ENCODE measurements around the gene ZNF512. TPM values are rescaled to one million over a fixed set of nuclear protein-coding genes. Genes with fewer than 3 reads are reported as not detected.

ZNF512 gene
- total and polyA plus RNA-seq, 9 of the 15 experiments (the other 6 are each of a cell fraction or from before 2014, with no cell fraction given) = 24.7 to 101 (median 65.9) TPM

GRCh38 chr2:27582695-27583389 lies at the start of gene ZNF512 (continued):
- TF ChIP-seq KDM1A (IDR thresholded peaks at IDR 0.05) = no peak
- TF ChIP-seq RAD51 (IDR thresholded peaks at IDR 0.05; ENCODE audit: borderline replicate concordance, low read depth) = peak; percentile 99
- peak; percentile 77 for TF ChIP-seq VEZF1 (CRISPR knock-in tag; IDR thresholded peaks at IDR 0.05)
- TF ChIP-seq ERF (CRISPR knock-in tag; IDR thresholded peaks at IDR 0.05) = no peak
- no peak for TF ChIP-seq ZNF77 (CRISPR knock-in tag; IDR thresholded peaks at IDR 0.05)
- 0 out of 4 replicates have a peak, but pooled peaks of 1 of the 2 experiments have one; percentile 7 for TF ChIP-seq TEAD1 (CRISPR knock-in tag; IDR thresholded peaks at IDR 0.05)
- no peak for TF ChIP-seq E2F5 (CRISPR knock-in tag; IDR thresholded peaks at IDR 0.05)
- TF ChIP-seq BRF1 (IDR thresholded peaks at IDR 0.05; ENCODE audit: borderline replicate concordance, extremely low read depth, insufficient read length) = no peak
- TF ChIP-seq ZC3H8 (IDR thresholded peaks at IDR 0.05) = no peak
- no peak for TF ChIP-seq ARID3B (CRISPR knock-in tag; IDR thresholded peaks at IDR 0.05; ENCODE audit: borderline replicate concordance)
- TF ChIP-seq EWSR1 (IDR thresholded peaks at IDR 0.05; ENCODE audit: borderline replicate concordance, low read depth, partially characterized antibody) = no peak
- TF ChIP-seq AFF4 (CRISPR knock-in tag; IDR thresholded peaks at IDR 0.05) = peak; percentile 41; the same call in 1 of the 2 replicates
- no peak for TF ChIP-seq ZNF586 (CRISPR knock-in tag; conservative IDR thresholded peaks at IDR 0.05)
- TF ChIP-seq SMARCA5 (IDR thresholded peaks at IDR 0.05) = no peak
- peak; percentile 59; the same call in 1 of the 2 replicates for TF ChIP-seq JUNB (CRISPR knock-in tag; conservative IDR thresholded peaks at IDR 0.05)
- peak; percentile 97 for TF ChIP-seq USF2 (CRISPR knock-in tag; IDR thresholded peaks at IDR 0.05)
- TF ChIP-seq HMG20A (CRISPR knock-in tag; conservative IDR thresholded peaks at IDR 0.05) = no peak
- peak; percentile 81 to 85; a peak in 2 of 4 replicates for TF ChIP-seq SIN3A (IDR thresholded peaks at IDR 0.05; ENCODE audit: borderline replicate concordance in 2 of 2, control insufficient read depth in 1 of 2, low read depth in 2 of 2, low read length in 2 of 2)
- TF ChIP-seq GTF2E2 (tag; IDR thresholded peaks at IDR 0.05) = peak; percentile 92; the same call in 1 of the 2 replicates
- no peak for TF ChIP-seq CHD2 (IDR thresholded peaks at IDR 0.05; ENCODE audit: low read depth, low read length)

Measured in K562 (cell line).